Nephron progenitor cell (in vitro differentiated cells): ENCODE results near the gene CLMP.

Experiments
- DNase-seq: peaks from one replicate; pipeline ENCODE4 v3.0.0; 2021
- H3K27ac Mint-ChIP-seq: 2 replicates; pipeline ENCODE4 v1.8.0; 2021; ENCODE audit warnings: mild to moderate bottlenecking, moderate library complexity, mixed read lengths
- H3K27me3 Mint-ChIP-seq: 2 replicates; pipeline ENCODE4 v1.8.0; 2021; ENCODE audit warnings: mild to moderate bottlenecking, low read depth, mixed read lengths; ENCODE audit not compliant: poor library complexity
- H3K36me3 Mint-ChIP-seq: 2 replicates; pipeline ENCODE4 v1.8.0; 2021; ENCODE audit warnings: low read depth, mixed read lengths
- H3K4me1 Mint-ChIP-seq: 2 replicates; pipeline ENCODE4 v1.8.0; 2021; ENCODE audit warnings: mixed read lengths
- H3K4me3 Mint-ChIP-seq: 2 replicates; pipeline ENCODE4 v1.8.0; 2021; ENCODE audit warnings: mild to moderate bottlenecking, moderate library complexity, mixed read lengths
- H3K9me3 Mint-ChIP-seq: 2 replicates; pipeline ENCODE4 v1.8.0; 2021; ENCODE audit warnings: mild to moderate bottlenecking, moderate library complexity, mixed read lengths
- TF ChIP-seq, protein P1 (sequence below): fragments of 200-600 bp; sonication (generic); IDR thresholded peaks from 2 replicates; pipeline ENCODE4 v1.5.0; 2021; ENCODE audit warnings: antibody characterized with exemption

The CLMP gene

DNA sequence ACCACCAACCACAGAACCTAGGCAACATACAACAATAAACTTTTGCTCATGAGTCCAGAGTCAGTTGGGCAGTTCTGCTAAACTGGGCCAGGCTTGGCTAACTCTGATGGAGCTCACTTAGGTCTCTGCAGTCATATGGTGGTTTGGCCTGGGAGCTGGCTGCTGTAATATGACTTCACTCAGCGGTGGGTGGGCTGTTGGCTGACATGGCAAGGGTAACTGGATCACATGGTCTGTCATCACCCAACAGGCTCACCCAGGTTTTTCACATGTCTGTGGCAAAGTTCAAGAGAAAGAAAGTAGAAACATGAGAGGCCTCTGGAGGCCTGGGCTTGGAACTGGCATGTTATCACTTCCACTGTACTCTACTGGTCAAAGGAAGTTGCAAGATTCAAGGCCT lies 43.2 kb upstream of the CLMP start:
- peaks cover 54% of the 10 kb centered on the region for H3K4me1 Mint-ChIP-seq
- H3K4me3 Mint-ChIP-seq, result no peak overlapping the region
- H3K9me3 Mint-ChIP-seq, result peaks cover 7% of the 10 kb centered on the region
- TF ChIP-seq, protein P1, sequence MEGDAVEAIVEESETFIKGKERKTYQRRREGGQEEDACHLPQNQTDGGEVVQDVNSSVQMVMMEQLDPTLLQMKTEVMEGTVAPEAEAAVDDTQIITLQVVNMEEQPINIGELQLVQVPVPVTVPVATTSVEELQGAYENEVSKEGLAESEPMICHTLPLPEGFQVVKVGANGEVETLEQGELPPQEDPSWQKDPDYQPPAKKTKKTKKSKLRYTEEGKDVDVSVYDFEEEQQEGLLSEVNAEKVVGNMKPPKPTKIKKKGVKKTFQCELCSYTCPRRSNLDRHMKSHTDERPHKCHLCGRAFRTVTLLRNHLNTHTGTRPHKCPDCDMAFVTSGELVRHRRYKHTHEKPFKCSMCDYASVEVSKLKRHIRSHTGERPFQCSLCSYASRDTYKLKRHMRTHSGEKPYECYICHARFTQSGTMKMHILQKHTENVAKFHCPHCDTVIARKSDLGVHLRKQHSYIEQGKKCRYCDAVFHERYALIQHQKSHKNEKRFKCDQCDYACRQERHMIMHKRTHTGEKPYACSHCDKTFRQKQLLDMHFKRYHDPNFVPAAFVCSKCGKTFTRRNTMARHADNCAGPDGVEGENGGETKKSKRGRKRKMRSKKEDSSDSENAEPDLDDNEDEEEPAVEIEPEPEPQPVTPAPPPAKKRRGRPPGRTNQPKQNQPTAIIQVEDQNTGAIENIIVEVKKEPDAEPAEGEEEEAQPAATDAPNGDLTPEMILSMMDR, result no peak
- no peak overlapping the region for H3K27ac Mint-ChIP-seq
- peaks cover 3% of the 10 kb centered on the region for H3K27me3 Mint-ChIP-seq
- DNase-seq, result no peak
- H3K36me3 Mint-ChIP-seq, result peaks cover 5% of the 10 kb centered on the region

DNA sequence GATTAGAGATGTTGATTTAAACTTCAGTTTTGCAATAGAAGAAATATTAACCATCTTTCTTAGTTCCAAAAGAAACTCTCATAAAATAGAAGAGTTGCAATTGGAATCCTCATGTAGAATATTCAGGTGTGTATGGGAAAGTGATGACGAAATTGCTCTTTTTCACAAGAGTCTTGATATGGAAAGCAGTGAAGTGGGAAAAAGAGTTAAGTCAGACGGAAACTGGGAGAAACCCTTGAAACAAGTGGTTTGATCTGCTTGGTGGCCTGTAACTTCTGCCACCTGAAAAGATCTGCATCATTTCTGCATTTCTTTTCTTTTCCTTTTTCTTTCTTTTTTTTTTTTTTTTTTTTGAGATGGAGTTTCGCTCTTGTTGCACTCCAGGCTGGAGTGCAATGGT lies 41.8 kb upstream of the CLMP start:
- Mint-ChIP-seq H3K4me3 (no peak overlapping the region), H3K27me3 (peaks cover 3% of the 10 kb centered on the region), H3K4me1 (peaks cover 49% of the 10 kb centered on the region), H3K36me3 (peaks cover 5% of the 10 kb centered on the region), H3K27ac (no peak overlapping the region), H3K9me3 (peaks cover 7% of the 10 kb centered on the region)
- TF ChIP-seq, protein P1, result no peak
- DNase-seq, result no peak

DNA sequence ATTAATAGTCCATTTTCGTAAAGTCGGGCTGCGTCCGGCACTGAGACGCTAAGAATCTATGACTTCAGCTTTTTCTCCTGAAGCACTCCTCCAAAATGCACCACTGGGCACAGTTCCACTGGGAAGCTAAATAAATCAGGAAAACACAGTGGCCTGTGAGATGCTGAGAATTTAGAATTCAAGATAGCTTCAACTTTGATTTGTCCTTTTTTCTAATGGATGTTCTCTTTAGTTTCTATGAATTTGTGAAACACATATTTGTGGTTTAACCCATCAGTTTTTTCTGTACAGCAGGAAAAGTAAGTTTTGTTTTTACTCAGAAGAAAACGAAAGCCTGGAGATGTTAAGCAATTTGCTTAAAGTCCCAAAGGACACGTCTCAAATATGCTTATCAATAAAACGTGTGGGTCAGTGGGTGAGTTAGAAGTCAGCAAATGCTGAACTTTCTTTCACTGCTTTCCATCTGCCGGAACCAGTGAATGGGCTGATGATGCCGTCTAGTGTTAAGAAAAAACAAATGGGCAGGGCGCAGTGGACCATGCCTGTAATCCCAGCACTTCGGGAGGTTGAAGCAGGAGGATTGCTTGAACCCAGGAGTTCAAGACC lies 40.7 kb upstream of the CLMP start:
- no peak overlapping the region for H3K4me3 Mint-ChIP-seq
- H3K27ac Mint-ChIP-seq, result no peak overlapping the region
- H3K27me3 Mint-ChIP-seq, result peaks cover 11% of the 10 kb centered on the region
- TF ChIP-seq, protein P1, result no peak
- DNase-seq, result no peak
- no peaks in the 10 kb centered on the region for H3K9me3 Mint-ChIP-seq
- peaks cover 45% of the 10 kb centered on the region for H3K4me1 Mint-ChIP-seq
- H3K36me3 Mint-ChIP-seq, result no peaks in the 10 kb centered on the region

- no peaks in the 10 kb centered on the region for H3K36me3 Mint-ChIP-seq
- TF ChIP-seq, protein P1, result peak; percentile 22
- peaks cover 11% of the 10 kb centered on the region for H3K27me3 Mint-ChIP-seq
- H3K27ac Mint-ChIP-seq, result no peak overlapping the region
- DNase-seq, result peak; percentile 29
- no peak overlapping the region for H3K4me3 Mint-ChIP-seq
- H3K9me3 Mint-ChIP-seq, result no peaks in the 10 kb centered on the region
- H3K4me1 Mint-ChIP-seq, result peaks cover 48% of the 10 kb centered on the region
Observed at GRCh38 chr11:123235117-123235655, 40.1 kb upstream of the CLMP start.

DNA sequence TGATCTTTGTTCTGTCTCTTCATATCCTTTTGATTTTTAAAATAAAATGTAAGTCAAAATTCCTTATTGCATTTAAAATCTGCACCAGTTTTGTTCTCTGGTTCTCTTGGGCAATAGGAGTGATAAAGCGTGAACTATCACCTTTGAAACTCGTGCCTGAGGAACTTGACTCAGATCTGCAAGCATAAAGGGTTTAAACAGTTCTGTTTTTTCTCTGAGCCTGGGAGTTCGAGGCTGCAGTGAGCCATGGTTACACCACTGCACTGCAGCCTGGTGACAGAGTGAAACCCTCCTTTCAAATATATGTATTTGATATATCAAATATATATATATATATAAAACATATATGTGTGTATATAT lies 38.9 kb upstream of the CLMP start:
- TF ChIP-seq, protein P1, result no peak
- H3K4me1 Mint-ChIP-seq, result peaks cover 41% of the 10 kb centered on the region
- no peaks in the 10 kb centered on the region for H3K36me3 Mint-ChIP-seq
- no peak overlapping the region for H3K27ac Mint-ChIP-seq
- no peak overlapping the region for H3K4me3 Mint-ChIP-seq
- peaks cover 11% of the 10 kb centered on the region for H3K27me3 Mint-ChIP-seq
- no peak for DNase-seq
- H3K9me3 Mint-ChIP-seq, result no peaks in the 10 kb centered on the region
